Astrocyte (in vitro differentiated cells and primary cell): ENCODE data around the gene OTUB1. TPM values are rescaled to one million over a fixed set of nuclear protein-coding genes. Genes with fewer than 3 reads are reported as not detected.

Source experiments
- DNase-seq: peaks from one replicate; pipeline ENCODE4 v3.0.0-alpha.2; 2010; ENCODE audit warnings: low read depth
- FAIRE-seq: peaks from 2 replicates; lab custom pipeline; 2011; peaks lifted over from hg19 to GRCh38; lab: Jason Lieb, UNC
- H2AFZ ChIP-seq: 2 replicates; pipeline ENCODE4 v1.6.0; 2012; ENCODE audit warnings: low read depth, low read length, inconsistent platforms
- H3K27ac ChIP-seq: 2 replicates; pipeline ENCODE4 v1.5.1; 2011; ENCODE audit warnings: low read depth, low read length, inconsistent platforms
- H3K27me3 ChIP-seq: 2 replicates; pipeline ENCODE4 v1.6.0; 2011; ENCODE audit warnings: low read length, inconsistent platforms; ENCODE audit not compliant: insufficient read depth
- H3K36me3 ChIP-seq: 2 replicates; pipeline ENCODE4 v1.5.1; 2011; ENCODE audit warnings: low read length, inconsistent platforms; ENCODE audit not compliant: insufficient read depth
- H3K4me1 ChIP-seq: 2 replicates; pipeline ENCODE4 v1.5.1; 2011; ENCODE audit warnings: low read length, inconsistent platforms; ENCODE audit not compliant: insufficient read depth
- H3K4me2 ChIP-seq: 2 replicates; pipeline ENCODE4 v1.6.0; 2012; ENCODE audit warnings: low read length, inconsistent platforms
- H3K4me3 ChIP-seq: 2 replicates; pipeline ENCODE4 v1.5.1; 2011; ENCODE audit warnings: low read depth, mild to moderate bottlenecking, low read length, inconsistent platforms; ENCODE audit not compliant: insufficient read depth
- H3K79me2 ChIP-seq: 2 replicates; pipeline ENCODE4 v1.6.0; 2012; ENCODE audit warnings: mild to moderate bottlenecking, low read length, inconsistent platforms; ENCODE audit not compliant: insufficient read depth
- H3K9ac ChIP-seq: 2 replicates; pipeline ENCODE4 v1.6.0; 2012; ENCODE audit warnings: mild to moderate bottlenecking, low read length, inconsistent platforms
- H3K9me3 ChIP-seq: 2 replicates; pipeline ENCODE4 v1.5.1; 2012; ENCODE audit warnings: low read depth, mild to moderate bottlenecking, low read length, inconsistent platforms; ENCODE audit not compliant: insufficient read depth
- H4K20me1 ChIP-seq: 2 replicates; pipeline ENCODE4 v1.6.0; 2012; ENCODE audit warnings: low read length, inconsistent platforms; ENCODE audit not compliant: insufficient read depth
- H3K27ac Mint-ChIP-seq: one replicate; pipeline ENCODE4 v1.8.0; 2021; ENCODE audit warnings: mild to moderate bottlenecking, mixed read lengths; ENCODE audit not compliant: unreplicated experiment
- H3K27me3 Mint-ChIP-seq: one replicate; pipeline ENCODE4 v1.8.0; 2021; ENCODE audit warnings: low read depth, mixed read lengths; ENCODE audit not compliant: unreplicated experiment
- H3K36me3 Mint-ChIP-seq: one replicate; pipeline ENCODE4 v1.8.0; 2021; ENCODE audit warnings: low read depth, mixed read lengths; ENCODE audit not compliant: unreplicated experiment
- H3K4me1 Mint-ChIP-seq: one replicate; pipeline ENCODE4 v1.8.0; 2021; ENCODE audit warnings: low read depth, mixed read lengths; ENCODE audit not compliant: unreplicated experiment
- H3K4me3 Mint-ChIP-seq: one replicate; pipeline ENCODE4 v1.8.0; 2021; ENCODE audit warnings: mild to moderate bottlenecking, moderate library complexity, mixed read lengths; ENCODE audit not compliant: unreplicated experiment
- H3K9me3 Mint-ChIP-seq: one replicate; pipeline ENCODE4 v1.8.0; 2021; ENCODE audit warnings: mild to moderate bottlenecking, mixed read lengths; ENCODE audit not compliant: unreplicated experiment
- CTCF ChIP-seq: IDR thresholded peaks from 2 replicates; pipeline ENCODE4 v1.5.1; 2011; ENCODE audit warnings: low read depth, mild to moderate bottlenecking, inconsistent platforms, low read length, moderate library complexity; ENCODE audit not compliant: insufficient read depth
- EZH2 ChIP-seq: IDR thresholded peaks from 2 replicates; pipeline ENCODE4 v1.6.1; 2012; ENCODE audit warnings: mild to moderate bottlenecking, low read length, inconsistent platforms; ENCODE audit not compliant: insufficient read depth
- total RNA-seq: library from RNA; stranded (reverse); gene quantifications from 2 replicates; pipeline ENCODE4 v1.2.1, GENCODE V29; 2021

Gene OTUB1
- total RNA-seq, 1 donor from 2014 or later, result 78.5 TPM

GRCh38 chr11:64011371-64011770 is 25.1 kb downstream of the OTUB1 start:
- TF ChIP-seq CTCF (no peak), EZH2 (no peak)
- Histone ChIP-seq H3K9me3 (no peaks in the 10 kb centered on the region), H3K79me2 (no peaks in the 10 kb centered on the region), H3K4me1 (peaks cover 13% of the 10 kb centered on the region), H3K9ac (no peak overlapping the region), H3K27me3 (peaks cover 5% of the 10 kb centered on the region), H3K27ac (no peak overlapping the region), H4K20me1 (peaks cover 10% of the 10 kb centered on the region), H3K4me3 (no peak overlapping the region), H3K4me2 (no peak overlapping the region), H3K36me3 (no peaks in the 10 kb centered on the region), H2AFZ (no peak overlapping the region)
- Mint-ChIP-seq H3K4me1 (peaks cover 5% of the 10 kb centered on the region), H3K27me3 (peaks cover 49% of the 10 kb centered on the region), H3K36me3 (peaks cover 3% of the 10 kb centered on the region), H3K27ac (no peak overlapping the region), H3K9me3 (no peaks in the 10 kb centered on the region), H3K4me3 (no peak overlapping the region)
- DNase-seq, result no peak
- FAIRE-seq, result no peak

GRCh38 chr11:64013141-64013896 is 27.1 kb downstream of the OTUB1 start:
- Histone ChIP-seq H3K79me2 (no peaks in the 10 kb centered on the region), H3K36me3 (no peaks in the 10 kb centered on the region), H3K9ac (no peak overlapping the region), H3K9me3 (no peaks in the 10 kb centered on the region), H3K4me3 (no peak overlapping the region), H3K27ac (no peak overlapping the region), H4K20me1 (peaks cover 12% of the 10 kb centered on the region), H2AFZ (no peak overlapping the region), H3K27me3 (peaks cover 9% of the 10 kb centered on the region), H3K4me1 (no peaks in the 10 kb centered on the region), H3K4me2 (no peak overlapping the region)
- TF ChIP-seq CTCF (no peak), EZH2 (no peak)
- Mint-ChIP-seq H3K9me3 (no peaks in the 10 kb centered on the region), H3K36me3 (no peaks in the 10 kb centered on the region), H3K4me3 (no peak overlapping the region), H3K4me1 (no peaks in the 10 kb centered on the region), H3K27me3 (peaks cover 38% of the 10 kb centered on the region), H3K27ac (no peak overlapping the region)
- no peak for DNase-seq
- FAIRE-seq, result no peak

- Histone ChIP-seq H4K20me1 (peaks cover 12% of the 10 kb centered on the region), H3K27me3 (peaks cover 9% of the 10 kb centered on the region), H3K4me3 (no peak overlapping the region), H3K4me2 (no peak overlapping the region), H3K27ac (no peak overlapping the region), H3K9me3 (no peaks in the 10 kb centered on the region), H3K4me1 (no peaks in the 10 kb centered on the region), H3K36me3 (no peaks in the 10 kb centered on the region), H3K9ac (no peak overlapping the region), H3K79me2 (no peaks in the 10 kb centered on the region), H2AFZ (no peak overlapping the region)
- Mint-ChIP-seq H3K9me3 (no peaks in the 10 kb centered on the region), H3K27me3 (peaks cover 36% of the 10 kb centered on the region), H3K4me3 (no peak overlapping the region), H3K36me3 (no peaks in the 10 kb centered on the region), H3K4me1 (no peaks in the 10 kb centered on the region), H3K27ac (no peak overlapping the region)
- TF ChIP-seq CTCF (no peak), EZH2 (no peak)
- FAIRE-seq (no peak), DNase-seq (no peak)
Observed at GRCh38 chr11:64014356-64014755, 28.1 kb downstream of the OTUB1 start.
